Tibial nerve (tissue), 4 donors: ENCODE measurements around the gene STK31.
"Not testable (repeated sequence)": the region's sequence is repeated elsewhere in the genome, so short reads cannot be mapped to it uniquely, and the experiment has no call there.

Experiments
- EP300 ChIP-seq, 2 donors: sonication (generic); formaldehyde crosslinking; IDR thresholded peaks; one replicate each; pipeline ENCODE4 v1.6.1; 2017; ENCODE audit warnings: antibody characterized with exemption in 2 of 2, mild to moderate bottlenecking in 1 of 2
- TF ChIP-seq, protein P1 (sequence below), 5 experiments: fragments of 200-600 bp in 3 of 5; fragments of 450-650 bp in 2 of 5; sonication (generic) in 3 of 5; IDR thresholded peaks; one replicate each; pipeline ENCODE4 v1.5.1; 2016 to 2019; ENCODE audit warnings: antibody characterized with exemption in 5 of 5, mild to moderate bottlenecking in 3 of 5, moderate library complexity in 2 of 5

- TF ChIP-seq, protein P1, sequence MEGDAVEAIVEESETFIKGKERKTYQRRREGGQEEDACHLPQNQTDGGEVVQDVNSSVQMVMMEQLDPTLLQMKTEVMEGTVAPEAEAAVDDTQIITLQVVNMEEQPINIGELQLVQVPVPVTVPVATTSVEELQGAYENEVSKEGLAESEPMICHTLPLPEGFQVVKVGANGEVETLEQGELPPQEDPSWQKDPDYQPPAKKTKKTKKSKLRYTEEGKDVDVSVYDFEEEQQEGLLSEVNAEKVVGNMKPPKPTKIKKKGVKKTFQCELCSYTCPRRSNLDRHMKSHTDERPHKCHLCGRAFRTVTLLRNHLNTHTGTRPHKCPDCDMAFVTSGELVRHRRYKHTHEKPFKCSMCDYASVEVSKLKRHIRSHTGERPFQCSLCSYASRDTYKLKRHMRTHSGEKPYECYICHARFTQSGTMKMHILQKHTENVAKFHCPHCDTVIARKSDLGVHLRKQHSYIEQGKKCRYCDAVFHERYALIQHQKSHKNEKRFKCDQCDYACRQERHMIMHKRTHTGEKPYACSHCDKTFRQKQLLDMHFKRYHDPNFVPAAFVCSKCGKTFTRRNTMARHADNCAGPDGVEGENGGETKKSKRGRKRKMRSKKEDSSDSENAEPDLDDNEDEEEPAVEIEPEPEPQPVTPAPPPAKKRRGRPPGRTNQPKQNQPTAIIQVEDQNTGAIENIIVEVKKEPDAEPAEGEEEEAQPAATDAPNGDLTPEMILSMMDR (IDR thresholded peaks at IDR 0.05), result not testable (repeated sequence)
- not testable (repeated sequence) for TF ChIP-seq EP300 (IDR thresholded peaks at IDR 0.05)
Observed at GRCh38 chr7:23828125-23828524, 118.1 kb downstream of the STK31 start.
